Panc1 (cell line): ENCODE data around the gene GLRX. TPM values are rescaled to one million over a fixed set of nuclear protein-coding genes. Genes with fewer than 3 reads are reported as not detected.

Experiments used
- ATAC-seq: fragments of 200-7000 bp; cut with Tn5 transposase; 2 replicates; pipeline ENCODE4 v1.9.1; 2020; ENCODE audit warnings: mild to moderate bottlenecking, moderate library complexity
- BruUV-seq: library from RNA; stranded (reverse); fragments of 400-500 nt; replicated peaks from 2 replicates; lab custom pipeline; 2021; lab: Mats Ljungman, UMichigan
- CTCF ChIA-PET: fragments of 300-600 bp; sonication (Branson Sonifier 250); formaldehyde crosslinking; loops from one replicate; lab custom pipeline; 2022; ENCODE audit warnings: antibody characterized with exemption; lab: Charles Lee
- POLR2A ChIA-PET: fragments of 300-600 bp; sonication (Branson Sonifier 250); formaldehyde crosslinking; loops from one replicate; lab custom pipeline; 2022; ENCODE audit warnings: antibody characterized with exemption; lab: Charles Lee
- DNase-seq: peaks from one replicate; pipeline ENCODE4 v3.0.0-alpha.2; 2010; ENCODE audit warnings: low read depth, low spot score
- H3K27ac ChIP-seq: 2 replicates; pipeline ENCODE4 v1.5.1; 2011; ENCODE audit warnings: mild to moderate bottlenecking, low read length, inconsistent platforms
- H3K27me3 ChIP-seq: fragments of 200-500 bp; sonication (Bioruptor generic); 2 replicates; pipeline ENCODE4 v1.6.0; 2014; ENCODE audit warnings: low read length, inconsistent platforms; ENCODE audit not compliant: control insufficient read depth, insufficient read depth
- H3K36me3 ChIP-seq: fragments of 200-500 bp; sonication (Bioruptor generic); 2 replicates; pipeline ENCODE4 v1.5.1; 2014; ENCODE audit warnings: inconsistent platforms, mild to moderate bottlenecking, low read length, moderate library complexity; ENCODE audit not compliant: control insufficient read depth, insufficient read depth
- H3K4me1 ChIP-seq: 2 replicates; pipeline ENCODE4 v1.5.1; 2011; ENCODE audit warnings: inconsistent platforms, mild to moderate bottlenecking, low read length, moderate library complexity; ENCODE audit not compliant: control insufficient read depth, insufficient read depth
- H3K4me3 ChIP-seq, 2 experiments: 2 replicates each; pipeline ENCODE4 v1.5.1; 2011 to 2012; ENCODE audit warnings: low read depth in 2 of 2, low read length in 2 of 2, mild to moderate bottlenecking in 2 of 2, inconsistent platforms in 1 of 2, moderate library complexity in 1 of 2
- H3K9me3 ChIP-seq: fragments of 200-500 bp; sonication (Bioruptor generic); 2 replicates; pipeline ENCODE4 v1.5.1; 2014; ENCODE audit warnings: low read depth, mild to moderate bottlenecking, inconsistent platforms, low read length, moderate library complexity; ENCODE audit not compliant: control insufficient read depth, insufficient read depth
- CTCF ChIP-seq: fragments of 450-650 bp; IDR thresholded peaks from 2 replicates; pipeline ENCODE4 v1.5.1; 2017; ENCODE audit warnings: mild to moderate bottlenecking
- POLR2AphosphoS5 ChIP-seq: IDR thresholded peaks from 2 replicates; pipeline ENCODE4 v1.6.1; 2012; ENCODE audit warnings: mild to moderate bottlenecking, low read depth, low read length, moderate library complexity
- REST ChIP-seq, 2 experiments: IDR thresholded peaks; 2 replicates each; pipeline ENCODE4 v1.6.1; 2011 to 2012; ENCODE audit warnings: low read depth in 2 of 2, control low read depth in 1 of 2, low read length in 1 of 2, mild to moderate bottlenecking in 1 of 2, moderate library complexity in 1 of 2; ENCODE audit not compliant: insufficient read depth in 1 of 2
- SIN3A ChIP-seq: IDR thresholded peaks from 2 replicates; pipeline ENCODE4 v1.6.1; 2012; ENCODE audit warnings: low read depth, mild to moderate bottlenecking, low read length, moderate library complexity, borderline replicate concordance; ENCODE audit not compliant: insufficient read depth
- TCF7L2 ChIP-seq: IDR thresholded peaks from 2 replicates; pipeline ENCODE4 v1.6.1; 2011; ENCODE audit warnings: mild to moderate bottlenecking, low read depth, low read length, inconsistent platforms
- in situ Hi-C: cut with HindIII; loops from 2 replicates; pipeline ENCODE4 v1.10.0; 2016; ENCODE audit warnings: low sequenced_read_pairs, low pct_unique_long_range_greater_than_20kb
- intact Hi-C: fragments of 100-400 bp; cut with micrococcal nuclease; formaldehyde crosslinking; loops from one replicate; pipeline ENCODE4 v1.10.0; 2022; ENCODE audit not compliant: unreplicated experiment
- total RNA-seq: library from RNA; stranded (reverse); gene quantifications from one replicate; pipeline ENCODE4 v1.2.1, GENCODE V29; 2021; ENCODE audit not compliant: unreplicated experiment

The GLRX gene
- total RNA-seq, 1 experiment from 2014 or later = 5.8 TPM

GRCh38 chr5:95832664-95833063 is 10.1 kb upstream of the GLRX start:
- TF ChIP-seq CTCF (no peak), POLR2AphosphoS5 (no peak), REST (IDR thresholded peaks at IDR 0.05; ENCODE audit: insufficient read depth in 1 of 2, low read depth in 2 of 2, low read length in 1 of 2) (no peak), SIN3A (no peak), TCF7L2 (no peak)
- no peaks in the 10 kb centered on the region for H3K36me3 ChIP-seq
- CTCF ChIA-PET = no interaction called here
- ATAC-seq = no peak
- in situ Hi-C loops (no loop called here), intact Hi-C loops (no loop called here)
- POLR2A ChIA-PET = no interaction called here
- no TSS peak for BruUV-seq
- no peaks in the 10 kb centered on the region for H3K27me3 ChIP-seq
- H3K27ac ChIP-seq = no peak overlapping the region
- no peaks in the 10 kb centered on the region for H3K9me3 ChIP-seq
- no peak for DNase-seq
- peaks cover 5% of the 10 kb centered on the region for H3K4me1 ChIP-seq
- no peak overlapping the region for H3K4me3 ChIP-seq

GRCh38 chr5:95830226-95830625 is 7.7 kb upstream of the GLRX start:
- no peak overlapping the region for H3K27ac ChIP-seq
- DNase-seq (no peak), ATAC-seq (no peak)
- peaks cover 5% of the 10 kb centered on the region for H3K4me1 ChIP-seq
- no peak for TF ChIP-seq CTCF
- TF ChIP-seq REST (IDR thresholded peaks at IDR 0.05; ENCODE audit: insufficient read depth in 1 of 2, low read depth in 2 of 2, low read length in 1 of 2) = no peak
- TF ChIP-seq TCF7L2 = no peak
- TF ChIP-seq POLR2AphosphoS5 = no peak
- TF ChIP-seq SIN3A = no peak
- H3K9me3 ChIP-seq = no peaks in the 10 kb centered on the region
- ChIA-PET POLR2A (no interaction called here), CTCF (no interaction called here)
- intact Hi-C loops (no loop called here), in situ Hi-C loops (no loop called here)
- no peaks in the 10 kb centered on the region for H3K36me3 ChIP-seq
- BruUV-seq = no TSS peak
- H3K27me3 ChIP-seq = no peaks in the 10 kb centered on the region
- no peak overlapping the region for H3K4me3 ChIP-seq
